ENCODE results near the gene NELL1.

DNA sequence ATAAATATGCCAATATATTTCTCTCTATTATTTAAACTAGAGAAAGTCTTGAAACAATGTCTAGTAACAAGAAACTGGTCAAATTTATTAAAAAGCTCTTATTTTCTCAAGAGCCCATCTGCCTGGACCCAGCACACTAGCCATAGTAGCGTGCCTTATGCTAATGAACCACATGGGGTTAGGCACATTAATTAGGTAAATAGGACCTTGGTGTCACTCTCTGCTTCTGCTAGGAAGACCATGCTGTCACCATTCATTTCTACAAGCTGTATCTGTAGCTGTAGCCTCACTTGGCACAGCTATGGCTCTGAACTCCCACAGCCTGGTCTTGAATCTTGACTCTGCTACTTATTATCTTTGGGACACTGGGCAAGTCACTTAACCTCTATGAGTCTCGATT is 390.5 kb downstream of the NELL1 start:
- TF ChIP-seq, protein P1, sequence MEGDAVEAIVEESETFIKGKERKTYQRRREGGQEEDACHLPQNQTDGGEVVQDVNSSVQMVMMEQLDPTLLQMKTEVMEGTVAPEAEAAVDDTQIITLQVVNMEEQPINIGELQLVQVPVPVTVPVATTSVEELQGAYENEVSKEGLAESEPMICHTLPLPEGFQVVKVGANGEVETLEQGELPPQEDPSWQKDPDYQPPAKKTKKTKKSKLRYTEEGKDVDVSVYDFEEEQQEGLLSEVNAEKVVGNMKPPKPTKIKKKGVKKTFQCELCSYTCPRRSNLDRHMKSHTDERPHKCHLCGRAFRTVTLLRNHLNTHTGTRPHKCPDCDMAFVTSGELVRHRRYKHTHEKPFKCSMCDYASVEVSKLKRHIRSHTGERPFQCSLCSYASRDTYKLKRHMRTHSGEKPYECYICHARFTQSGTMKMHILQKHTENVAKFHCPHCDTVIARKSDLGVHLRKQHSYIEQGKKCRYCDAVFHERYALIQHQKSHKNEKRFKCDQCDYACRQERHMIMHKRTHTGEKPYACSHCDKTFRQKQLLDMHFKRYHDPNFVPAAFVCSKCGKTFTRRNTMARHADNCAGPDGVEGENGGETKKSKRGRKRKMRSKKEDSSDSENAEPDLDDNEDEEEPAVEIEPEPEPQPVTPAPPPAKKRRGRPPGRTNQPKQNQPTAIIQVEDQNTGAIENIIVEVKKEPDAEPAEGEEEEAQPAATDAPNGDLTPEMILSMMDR (IDR thresholded peaks at IDR 0.05; ENCODE audit: insufficient read depth, low read depth, low read length), result no peak
- TF ChIP-seq EZH2 (IDR thresholded peaks at IDR 0.05; ENCODE audit: insufficient read depth, low read length), result no peak

Measured in astrocyte (in vitro differentiated cells and primary cell).